ENCODE results near the gene DIS3L2.

Gene DIS3L2

GRCh38 chr2:232184346-232184745 lies 222.8 kb downstream of the DIS3L2 start:
- DNase-seq: no peak

- DNase-seq: no peak
Measured at GRCh38 chr2:232190796-232191195, 229.3 kb downstream of the DIS3L2 start.

- DNase-seq: no peak
Measured at GRCh38 chr2:232195487-232195886, 234.0 kb downstream of the DIS3L2 start.

- no peak for DNase-seq
Measured at GRCh38 chr2:232196802-232197201, 235.3 kb downstream of the DIS3L2 start.

- DNase-seq: no peak
Measured at GRCh38 chr2:232200195-232200594, 238.7 kb downstream of the DIS3L2 start.

GRCh38 chr2:232203166-232203891 lies 241.8 kb downstream of the DIS3L2 start:
- DNase-seq: no peak

GRCh38 chr2:232203936-232204335 lies 242.4 kb downstream of the DIS3L2 start:
- DNase-seq: no peak

- DNase-seq: peak; percentile 35
Measured at GRCh38 chr2:232204457-232204931, 243.0 kb downstream of the DIS3L2 start.

GRCh38 chr2:232207174-232207573 lies 245.7 kb downstream of the DIS3L2 start:
- DNase-seq: no peak

GRCh38 chr2:232210306-232210705 lies 248.8 kb downstream of the DIS3L2 start:
- no peak for DNase-seq

- no peak for DNase-seq
Measured at GRCh38 chr2:232211743-232212686, 250.5 kb downstream of the DIS3L2 start.

- DNase-seq: no peak
Measured at GRCh38 chr2:232213176-232213575, 251.7 kb downstream of the DIS3L2 start.

GRCh38 chr2:232214053-232214452 lies 252.5 kb downstream of the DIS3L2 start:
- no peak for DNase-seq

- no peak for DNase-seq
Measured at GRCh38 chr2:232216028-232216427, 254.5 kb downstream of the DIS3L2 start.

GRCh38 chr2:232218778-232219495 lies 257.4 kb downstream of the DIS3L2 start:
- DNase-seq: no peak

GRCh38 chr2:232219496-232219870 lies 258.0 kb downstream of the DIS3L2 start:
- DNase-seq: no peak

GRCh38 chr2:232219932-232220331 lies 258.4 kb downstream of the DIS3L2 start:
- DNase-seq: no peak

GRCh38 chr2:232225429-232225828 lies 263.9 kb downstream of the DIS3L2 start:
- no peak for DNase-seq

- DNase-seq: no peak
Measured at GRCh38 chr2:232225895-232226294, 264.4 kb downstream of the DIS3L2 start.

GRCh38 chr2:232228332-232228731 lies 266.8 kb downstream of the DIS3L2 start:
- DNase-seq: no peak

- no peak for DNase-seq
Measured at GRCh38 chr2:232228971-232229894, 267.7 kb downstream of the DIS3L2 start.

- no peak for DNase-seq
Measured at GRCh38 chr2:232229911-232230310, 268.4 kb downstream of the DIS3L2 start.
